GM12878 (cell line): ENCODE measurements around the gene SLC1A5. TPM values are rescaled to one million over a fixed set of nuclear protein-coding genes. Genes with fewer than 3 reads are reported as not detected.

Experiments used
- ATAC-seq: fragments of 200-7000 bp; cut with Tn5 transposase; 3 replicates; pipeline ENCODE4 v1.9.1; 2020; ENCODE audit warnings: mild to moderate bottlenecking, moderate library complexity
- BruUV-seq: library from RNA; stranded (reverse); fragments of 400-500 nt; replicated peaks from 2 replicates; lab custom pipeline; 2021; lab: Mats Ljungman, UMichigan
- CTCF ChIA-PET: fragments of 300-600 bp; sonication (Branson Sonifier 250); formaldehyde crosslinking; extraction: SDS; loops from one replicate; lab custom pipeline; 2021; ENCODE audit warnings: inconsistent platforms; lab: Yijun Ruan, JAX
- POLR2A ChIA-PET: fragments of 350-600 bp; formaldehyde crosslinking; extraction: SDS; loops from one replicate; lab custom pipeline; 2021; ENCODE audit warnings: inconsistent platforms; lab: Charles Lee
- RAD21 ChIA-PET: fragments of 300-600 bp; sonication (Branson Sonifier 250); formaldehyde crosslinking; loops from one replicate; lab custom pipeline; 2023; ENCODE audit warnings: antibody characterized with exemption; ENCODE audit not compliant: unreplicated experiment; lab: Charles Lee
- SMC1A ChIA-PET: fragments of 300-600 bp; sonication (Branson Sonifier 250); formaldehyde crosslinking; loops from one replicate; lab custom pipeline; 2023; ENCODE audit not compliant: unreplicated experiment, uncharacterized antibody; lab: Charles Lee
- DNase-seq: peaks from one replicate; pipeline ENCODE4 v3.0.0-alpha.2; 2011; ENCODE audit warnings: low read depth, low spot score
- FAIRE-seq: peaks from 3 replicates; lab custom pipeline; 2011; peaks lifted over from hg19 to GRCh38; lab: Jason Lieb, UNC
- H2AFZ ChIP-seq: 2 replicates; pipeline ENCODE4 v1.6.0; 2011; ENCODE audit warnings: low read depth, low read length, control low read depth; ENCODE audit not compliant: control insufficient read depth
- H3K27ac ChIP-seq: 2 replicates; pipeline ENCODE4 v1.5.1; 2011; ENCODE audit warnings: control low read depth; ENCODE audit not compliant: control insufficient read depth, insufficient read depth
- H3K27me3 ChIP-seq, 2 experiments: replicated peaks in 1 of 2; 2 replicates each; pipeline versions ENCODE4 v1.6.0 to v1.6.1; 2011; ENCODE audit warnings: low read length in 1 of 2; ENCODE audit not compliant: control insufficient read depth in 2 of 2, insufficient read depth in 2 of 2
- H3K36me3 ChIP-seq, 2 experiments: 2 replicates each; pipeline ENCODE4 v1.5.1; 2011; ENCODE audit warnings: low read length in 1 of 2; ENCODE audit not compliant: control insufficient read depth in 2 of 2, insufficient read depth in 2 of 2
- H3K4me1 ChIP-seq: 2 replicates; pipeline ENCODE4 v1.6.1; 2011; ENCODE audit warnings: mild to moderate bottlenecking, low read length, moderate library complexity, mixed read lengths; ENCODE audit not compliant: control insufficient read depth, insufficient read depth
- H3K4me2 ChIP-seq: 2 replicates; pipeline ENCODE4 v1.6.0; 2011; ENCODE audit warnings: control low read depth; ENCODE audit not compliant: control insufficient read depth, insufficient read depth
- H3K4me3 ChIP-seq: fragments of 200-600 bp; sonication (generic); 2 replicates; pipeline ENCODE4 v1.5.1; 2016
- H3K79me2 ChIP-seq: 2 replicates; pipeline ENCODE4 v1.6.0; 2011; ENCODE audit warnings: low read length; ENCODE audit not compliant: control insufficient read depth, insufficient read depth
- H3K9ac ChIP-seq: 2 replicates; pipeline ENCODE4 v1.8.0; 2011; ENCODE audit warnings: low read length, control low read depth, mixed read lengths; ENCODE audit not compliant: control insufficient read depth, insufficient read depth
- H3K9me3 ChIP-seq: replicated peaks from 3 replicates; pipeline ENCODE4 v1.5.1; 2011; ENCODE audit warnings: mild to moderate bottlenecking, low read length; ENCODE audit not compliant: control insufficient read depth, insufficient read depth
- H4K20me1 ChIP-seq: 2 replicates; pipeline ENCODE4 v1.6.0; 2011; ENCODE audit not compliant: control insufficient read depth, insufficient read depth
- CHD1 ChIP-seq: IDR thresholded peaks from 2 replicates; pipeline ENCODE4 v1.6.1; 2012; ENCODE audit warnings: low read depth, low read length, improper control_type of control experiment
- FOS ChIP-seq: IDR thresholded peaks from 3 replicates; pipeline ENCODE4 v1.6.1; 2011; ENCODE audit warnings: borderline replicate concordance; ENCODE audit not compliant: insufficient read length; ENCODE audit errors: extremely low read depth
- GATAD2B ChIP-seq: fragments of 450-650 bp; conservative IDR thresholded peaks from 2 replicates; pipeline ENCODE4 v1.6.1; 2017; ENCODE audit warnings: low read depth, mild to moderate bottlenecking, moderate library complexity
- LARP7 ChIP-seq: fragments of 450-650 bp; IDR thresholded peaks from 2 replicates; pipeline ENCODE4 v1.6.1; 2017; ENCODE audit warnings: mild to moderate bottlenecking
- MEF2B ChIP-seq: fragments of 450-650 bp; IDR thresholded peaks from 2 replicates; pipeline ENCODE4 v1.6.1; 2018; ENCODE audit warnings: mild to moderate bottlenecking, moderate library complexity; ENCODE audit not compliant: partially characterized antibody, poor library complexity, severe bottlenecking
- MXI1 ChIP-seq: fragments of 150-350 bp; IDR thresholded peaks from 2 replicates; pipeline ENCODE4 v1.6.1; 2011; ENCODE audit warnings: low read depth, mild to moderate bottlenecking, inconsistent platforms, low read length, improper control_type of control experiment
- NBN ChIP-seq: fragments of 450-650 bp; IDR thresholded peaks from 2 replicates; pipeline ENCODE4 v1.6.1; 2016
- NKRF ChIP-seq: fragments of 450-650 bp; conservative IDR thresholded peaks from 2 replicates; pipeline ENCODE4 v1.6.1; 2017; ENCODE audit warnings: mild to moderate bottlenecking, moderate library complexity
- NR2C2 ChIP-seq: IDR thresholded peaks from 2 replicates; pipeline ENCODE4 v1.6.1; 2011; ENCODE audit warnings: borderline replicate concordance, low read depth; ENCODE audit not compliant: control insufficient read depth, insufficient read length
- NR2F1 ChIP-seq: fragments of 450-650 bp; conservative IDR thresholded peaks from 2 replicates; pipeline ENCODE4 v1.6.1; 2017; ENCODE audit warnings: mild to moderate bottlenecking
- POLR2A ChIP-seq: IDR thresholded peaks from 2 replicates; pipeline ENCODE4 v1.6.1; 2011; ENCODE audit warnings: low read depth, mild to moderate bottlenecking, low read length
- POLR2AphosphoS5 ChIP-seq: IDR thresholded peaks from 2 replicates; pipeline ENCODE4 v1.6.1; 2011; ENCODE audit warnings: mild to moderate bottlenecking, low read length, inconsistent platforms
- SIN3A ChIP-seq: IDR thresholded peaks from 2 replicates; pipeline ENCODE4 v1.6.1; 2012; ENCODE audit warnings: low read depth, low read length, improper control_type of control experiment
- SMAD5 ChIP-seq: IDR thresholded peaks from 2 replicates; pipeline ENCODE4 v1.6.1; 2016; ENCODE audit warnings: antibody characterized with exemption, low read depth
- TARDBP ChIP-seq: IDR thresholded peaks from 2 replicates; pipeline ENCODE4 v1.6.1; 2016; ENCODE audit warnings: borderline replicate concordance
- YY1 ChIP-seq: IDR thresholded peaks from 2 replicates; pipeline ENCODE4 v1.6.1; 2011; ENCODE audit warnings: low read depth, mild to moderate bottlenecking, low read length
- ZNF687 ChIP-seq: fragments of 450-650 bp; IDR thresholded peaks from 2 replicates; pipeline ENCODE4 v1.6.1; 2017; ENCODE audit warnings: mild to moderate bottlenecking, moderate library complexity
- whole genome bisulfite sequencing: methylation state at CpG from one replicate; pipeline ENCODE4 v1.1.6; 2016; ENCODE audit warnings: low lambda C conversion rate; ENCODE audit not compliant: insufficient replicate concordance, insufficient coverage; ENCODE audit errors: missing lambda C conversion rate; 5-methylcytosine and 5-hydroxymethylcytosine counted together
- in situ Hi-C: fragments of 300-500 bp; cut with MboI; formaldehyde crosslinking; loops from 9 replicates; pipeline ENCODE4 v1.14.3; 2018; ENCODE audit warnings: mixed read lengths
- intact Hi-C: fragments of 100-400 bp; cut with micrococcal nuclease; formaldehyde crosslinking; loops from one replicate; pipeline ENCODE4 v1.14.2; 2022; ENCODE audit not compliant: unreplicated experiment
- polyA plus RNA-seq, 11 experiments: library from polyadenylated mRNA; depleted of rRNA in 4 of 11; unstranded in 6 of 11; stranded (reverse) in 5 of 11; fragments of >200 nt; fragmentation: Nextera tagmentation in 4 of 11; fragmentation: Illumina TruSeq in 1 of 11; extraction: Ambion mirVana in 4 of 11; extraction: Trizol in 1 of 11; gene quantifications; 1 replicate in 1 of 11; 2 replicates in 10 of 11; pipeline versions ENCODE4 v1.2.1 to v1.2.3, GENCODE V29; 2011 to 2016; ENCODE audit warnings: inconsistent platforms in 2 of 11, missing spikeins in 2 of 11, low read depth in 1 of 11
- total RNA-seq, 4 experiments: library from RNA; depleted of rRNA in 3 of 4; stranded (reverse); fragments of >200 nt in 3 of 4; fragmentation: Illumina TruSeq in 1 of 4; extraction: Trizol in 1 of 4; gene quantifications; 2 replicates each; pipeline versions ENCODE4 v1.2.1 to v1.2.3, GENCODE V29; 2013 to 2021

Gene SLC1A5
- total and polyA plus RNA-seq, 10 of the 15 experiments (the other 5 are each of a cell fraction or from before 2014, with no cell fraction given), result 9.1 to 129 (median 60.9) TPM

GRCh38 chr19:46787331-46788261 lies 798 bp downstream of the SLC1A5 start:
- POLR2A ChIA-PET, result interaction anchor here (0.6 to 3.1 kb wide), 7 partner anchors 16 to 186 kb away, joined by 3 to 13 read pairs (median 4); partner anchors contain the start of gene FKRP
- RAD21 ChIA-PET, result interaction anchor here (1.6 to 1.9 kb wide), 2 partner anchors 34 to 53 kb away, joined by 6 read pairs; no protein-coding TSS in a partner anchor
- Histone ChIP-seq H4K20me1 (no peaks in the 10 kb centered on the region; the same call in 1 of the 2 replicates), H3K27ac (peak overlapping the region; percentile 94), H3K9ac (peak overlapping the region; percentile 65), H3K79me2 (peaks cover 57% of the 10 kb centered on the region), H3K4me2 (peak overlapping the region; percentile 81), H2AFZ (0 out of 2 replicates have a peak overlapping the region, but pooled peaks have one; percentile 30), H3K9me3 (no peaks in the 10 kb centered on the region; the same call in 2 of the 3 replicates), H3K36me3 (peaks cover 1 to 7% of the 10 kb centered on the region in 2 experiments; a peak in 2 of 4 replicates), H3K4me1 (0 out of 2 replicates have a peak, but pooled peaks cover 7% of the 10 kb centered on the region), H3K27me3 (no peaks in the 10 kb centered on the region), H3K4me3 (peak overlapping the region; percentile 100)
- CTCF ChIA-PET, result interaction anchor here (0.5 to 3.1 kb wide), 7 partner anchors 12 to 110 kb away, joined by 3 to 13 read pairs (median 9); no protein-coding TSS in a partner anchor
- SMC1A ChIA-PET, result interaction anchor here (1.2 kb wide), 1 partner anchor 34 kb away, joined by 7 read pairs; no protein-coding TSS in a partner anchor
- BruUV-seq, result TSS peak; percentile 77
- FAIRE-seq (no peak), ATAC-seq (peak; percentile 13), DNase-seq (no peak)
- in situ Hi-C loops (no loop called here), intact Hi-C loops (loop anchor here (5.0 kb wide), 1 partner anchor 35 kb away; no protein-coding TSS in a partner anchor)
- under 1% methylated on average over 78 of the region's 80 CpGs for WGBS
- TF ChIP-seq YY1 (peak; percentile 74), NR2C2 (no peak), LARP7 (peak; percentile 51), TARDBP (no peak), MXI1 (peak; percentile 34; the same call in 1 of the 2 replicates), POLR2AphosphoS5 (no peak), GATAD2B (peak; percentile 67; the same call in 1 of the 2 replicates), FOS (no peak), CHD1 (0 out of 2 replicates have a peak, but pooled peaks have one; percentile 58), MEF2B (no peak), NKRF (peak; percentile 6; the same call in 1 of the 2 replicates), NBN (no peak), SMAD5 (no peak), POLR2A (peak; percentile 63), SIN3A (peak; percentile 52; the same call in 1 of the 2 replicates), ZNF687 (no peak), NR2F1 (0 out of 2 replicates have a peak, but pooled peaks have one; percentile 10)
